Neural progenitor cell (in vitro differentiated cells): ENCODE results near the gene CCDC6. TPM values are rescaled to one million over a fixed set of nuclear protein-coding genes. Genes with fewer than 3 reads are reported as not detected.

Experiments used
- DNase-seq: peaks from one replicate; pipeline ENCODE4 v3.0.0-alpha.2; 2016; ENCODE audit warnings: low spot score
- H2AFZ ChIP-seq: fragments of 200-600 bp; sonication (generic); replicated peaks from 2 replicates; pipeline ENCODE4 v1.6.1; 2016; ENCODE audit warnings: antibody characterized with exemption
- H3F3A ChIP-seq: fragments of 200-600 bp; sonication (generic); 2 replicates; pipeline ENCODE4 v1.6.1; 2016; ENCODE audit warnings: antibody characterized with exemption, low read depth
- H3K27ac ChIP-seq: fragments of 200-600 bp; sonication (generic); 2 replicates; pipeline ENCODE4 v1.5.1; 2016; ENCODE audit warnings: mild to moderate bottlenecking
- H3K27me3 ChIP-seq: fragments of 200-600 bp; sonication (generic); 2 replicates; pipeline ENCODE4 v1.6.1; 2016; ENCODE audit warnings: mild to moderate bottlenecking, moderate library complexity
- H3K36me3 ChIP-seq: fragments of 200-600 bp; sonication (generic); 2 replicates; pipeline ENCODE4 v1.5.1; 2016
- H3K4me1 ChIP-seq: fragments of 200-600 bp; sonication (generic); 2 replicates; pipeline ENCODE4 v1.6.1; 2016; ENCODE audit warnings: mixed run types
- H3K4me2 ChIP-seq: fragments of 200-600 bp; sonication (generic); 2 replicates; pipeline ENCODE4 v1.6.1; 2016
- H3K4me3 ChIP-seq: fragments of 200-600 bp; sonication (generic); 2 replicates; pipeline ENCODE4 v1.5.1; 2016
- H3K79me2 ChIP-seq: fragments of 200-600 bp; sonication (generic); 2 replicates; pipeline ENCODE4 v1.6.1; 2016; ENCODE audit warnings: low read depth
- H3K9ac ChIP-seq: fragments of 200-600 bp; sonication (generic); 2 replicates; pipeline ENCODE4 v1.6.1; 2016
- H3K9me3 ChIP-seq: fragments of 200-600 bp; sonication (generic); 2 replicates; pipeline ENCODE4 v1.5.1; 2016; ENCODE audit warnings: low read depth
- H4K20me1 ChIP-seq: fragments of 200-600 bp; sonication (generic); 2 replicates; pipeline ENCODE4 v1.6.1; 2016; ENCODE audit warnings: low read depth
- H3K27ac Mint-ChIP-seq: 3 replicates; pipeline ENCODE4 v1.8.0; 2021; ENCODE audit warnings: mixed read lengths
- H3K27me3 Mint-ChIP-seq: 2 replicates; pipeline ENCODE4 v1.8.0; 2022; ENCODE audit warnings: low read depth, mild to moderate bottlenecking, inconsistent platforms, moderate library complexity, mixed read lengths; ENCODE audit not compliant: insufficient read depth
- H3K36me3 Mint-ChIP-seq: 3 replicates; pipeline ENCODE4 v1.8.0; 2021; ENCODE audit warnings: mixed read lengths
- H3K4me1 Mint-ChIP-seq: 3 replicates; pipeline ENCODE4 v1.8.0; 2021; ENCODE audit warnings: mixed read lengths
- H3K4me3 Mint-ChIP-seq: 3 replicates; pipeline ENCODE4 v1.8.0; 2021; ENCODE audit warnings: mild to moderate bottlenecking, moderate library complexity, mixed read lengths
- H3K9me3 Mint-ChIP-seq: 3 replicates; pipeline ENCODE4 v1.8.0; 2020; ENCODE audit warnings: mixed read lengths
- CTCF ChIP-seq: fragments of 200-600 bp; sonication (generic); IDR thresholded peaks from 2 replicates; pipeline ENCODE4 v1.5.1; 2017; ENCODE audit warnings: antibody characterized with exemption, mild to moderate bottlenecking
- EZH2 ChIP-seq: fragments of 200-600 bp; sonication (generic); IDR thresholded peaks from 2 replicates; pipeline ENCODE4 v1.6.1; 2017; ENCODE audit warnings: antibody characterized with exemption, mild to moderate bottlenecking, moderate library complexity
- EZH2phosphoT487 ChIP-seq: fragments of 200-600 bp; sonication (generic); IDR thresholded peaks from 2 replicates; pipeline ENCODE4 v1.6.1; 2017; ENCODE audit warnings: antibody characterized with exemption
- total RNA-seq: library from RNA; depleted of rRNA; stranded (reverse); fragments of >200 nt; gene quantifications from 2 replicates; pipeline ENCODE4 v1.2.3, GENCODE V29; 2015; ENCODE audit warnings: low replicate concordance

The CCDC6 gene
- total RNA-seq, 1 donor from 2014 or later = 29.4 TPM

DNA sequence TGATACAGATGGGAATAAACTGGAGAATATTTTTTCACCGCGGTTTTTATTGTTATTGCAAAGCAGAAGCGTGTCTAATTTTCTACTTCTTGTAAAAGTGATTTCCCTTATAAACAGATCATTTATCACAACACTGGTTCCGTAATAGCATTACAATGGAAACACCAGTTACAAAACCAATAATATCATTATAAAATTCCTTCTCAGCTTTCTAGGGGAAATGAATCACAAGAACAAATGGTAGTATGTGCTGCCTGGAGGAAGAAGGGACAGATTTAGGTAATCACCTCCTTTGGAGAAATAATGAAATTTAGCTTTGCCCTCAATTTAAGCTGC lies 2.4 kb upstream of the CCDC6 start:
- H3K4me3 ChIP-seq = peak overlapping the region; percentile 89
- H4K20me1 ChIP-seq = peaks cover 15% of the 10 kb centered on the region
- peak overlapping the region; percentile 59 for H2AFZ ChIP-seq
- peaks cover 29% of the 10 kb centered on the region for H3K79me2 ChIP-seq
- Mint-ChIP-seq H3K36me3 (no peaks in the 10 kb centered on the region), H3K4me3 (peak overlapping the region; percentile 100), H3K9me3 (peaks cover 8% of the 10 kb centered on the region), H3K4me1 (peaks cover 37% of the 10 kb centered on the region), H3K27ac (peak overlapping the region; percentile 95), H3K27me3 (peaks cover 5% of the 10 kb centered on the region)
- TF ChIP-seq CTCF = no peak
- TF ChIP-seq EZH2phosphoT487 = no peak
- no peak for TF ChIP-seq EZH2
- no peaks in the 10 kb centered on the region for H3K27me3 ChIP-seq
- H3K9ac ChIP-seq = no peak overlapping the region
- H3K27ac ChIP-seq = peak overlapping the region; percentile 90
- H3K4me2 ChIP-seq = peak overlapping the region; percentile 83
- peaks cover 31% of the 10 kb centered on the region for H3K4me1 ChIP-seq
- DNase-seq = no peak
- H3F3A ChIP-seq = peaks cover 32% of the 10 kb centered on the region
- no peaks in the 10 kb centered on the region for H3K36me3 ChIP-seq
- H3K9me3 ChIP-seq = no peaks in the 10 kb centered on the region

DNA sequence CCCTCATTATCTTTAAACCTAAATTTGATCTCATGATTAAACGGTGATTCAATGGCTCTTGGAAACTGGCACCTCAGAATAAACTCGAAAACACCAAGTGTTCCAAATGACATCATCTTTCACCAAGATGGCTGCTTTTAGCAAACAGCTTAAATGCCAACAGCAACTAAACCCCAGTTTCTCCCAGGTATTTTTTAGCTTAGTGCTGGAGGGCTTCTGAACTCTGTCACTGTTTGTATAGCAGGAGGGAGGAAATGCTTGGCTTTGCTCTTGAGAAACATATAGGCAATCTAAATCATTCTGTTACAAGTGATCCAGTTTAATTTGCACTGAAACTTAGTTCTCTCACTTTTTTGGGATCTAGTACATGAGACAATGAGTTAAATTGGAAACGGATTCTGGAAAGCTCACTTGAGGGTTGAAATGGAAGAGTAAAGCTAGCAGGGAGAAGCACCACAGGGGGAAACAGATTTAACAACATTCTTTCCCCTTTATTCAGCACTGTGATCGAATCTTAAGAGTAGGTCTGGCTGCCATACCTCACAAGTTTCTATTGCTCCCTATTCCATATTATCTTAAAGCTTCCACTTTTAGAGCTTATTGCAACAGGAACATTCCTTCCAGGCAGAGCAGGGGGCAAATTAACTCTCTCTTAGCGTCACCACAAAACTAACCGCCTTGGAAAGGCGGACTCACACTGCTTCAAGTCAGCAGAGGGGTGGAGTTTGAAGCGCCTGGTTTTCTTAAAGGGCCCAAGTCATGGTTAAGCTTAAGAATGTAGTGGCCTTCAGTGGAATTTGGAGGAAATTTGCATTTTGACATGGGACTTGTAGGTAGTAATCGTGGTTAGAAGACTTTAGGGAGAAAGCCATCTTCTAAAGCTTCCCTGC lies 1.8 kb upstream of the CCDC6 start:
- peaks cover 5% of the 10 kb centered on the region for H3K27me3 Mint-ChIP-seq
- TF ChIP-seq CTCF (no peak), EZH2 (no peak), EZH2phosphoT487 (no peak)
- H3K27ac Mint-ChIP-seq = peak overlapping the region; percentile 95
- H3K36me3 Mint-ChIP-seq = no peaks in the 10 kb centered on the region
- H3K4me3 Mint-ChIP-seq = peak overlapping the region; percentile 100
- H3K27me3 ChIP-seq = no peaks in the 10 kb centered on the region
- peaks cover 35% of the 10 kb centered on the region for H3K79me2 ChIP-seq
- peak overlapping the region; percentile 90 for H3K27ac ChIP-seq
- H2AFZ ChIP-seq = peak overlapping the region; percentile 59
- H3K4me3 ChIP-seq = peak overlapping the region; percentile 89
- peak overlapping the region; percentile 83 for H3K4me2 ChIP-seq
- peaks cover 32% of the 10 kb centered on the region for H3F3A ChIP-seq
- H3K9me3 ChIP-seq = no peaks in the 10 kb centered on the region
- H3K4me1 Mint-ChIP-seq = peaks cover 40% of the 10 kb centered on the region
- H3K4me1 ChIP-seq = peaks cover 34% of the 10 kb centered on the region
- H4K20me1 ChIP-seq = peaks cover 21% of the 10 kb centered on the region
- H3K9me3 Mint-ChIP-seq = peaks cover 6% of the 10 kb centered on the region
- H3K9ac ChIP-seq = peak overlapping the region; percentile 2
- no peaks in the 10 kb centered on the region for H3K36me3 ChIP-seq
- DNase-seq = peak; percentile 77

DNA sequence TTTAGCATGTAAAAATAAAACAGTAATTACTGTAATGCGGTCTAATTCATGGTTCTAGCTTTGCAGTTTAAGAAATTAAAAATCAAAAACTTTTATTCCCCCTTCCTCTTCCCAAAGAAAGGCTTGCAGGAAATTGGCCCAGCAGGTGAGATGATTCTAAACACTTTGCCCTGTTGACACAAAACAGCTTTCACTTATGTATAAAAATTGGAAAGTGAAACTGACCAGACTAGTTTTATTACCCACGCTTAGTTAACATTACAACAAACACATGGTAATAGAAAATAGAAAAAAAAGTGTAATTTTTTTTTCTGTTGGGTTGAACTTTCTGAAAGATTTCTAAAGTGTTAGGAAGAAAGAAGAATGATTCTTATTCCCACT lies 1.2 kb upstream of the CCDC6 start:
- Histone ChIP-seq H3K4me1 (peaks cover 34% of the 10 kb centered on the region), H3K36me3 (no peaks in the 10 kb centered on the region), H3K27ac (peak overlapping the region; percentile 90), H3K27me3 (no peaks in the 10 kb centered on the region), H3K4me2 (peak overlapping the region; percentile 83), H3F3A (peaks cover 32% of the 10 kb centered on the region), H3K79me2 (peaks cover 41% of the 10 kb centered on the region), H3K4me3 (peak overlapping the region; percentile 89), H4K20me1 (peaks cover 27% of the 10 kb centered on the region), H2AFZ (peak overlapping the region; percentile 59), H3K9ac (no peak overlapping the region), H3K9me3 (no peaks in the 10 kb centered on the region)
- TF ChIP-seq EZH2 = no peak
- TF ChIP-seq EZH2phosphoT487 = no peak
- no peak for TF ChIP-seq CTCF
- peaks cover 6% of the 10 kb centered on the region for H3K36me3 Mint-ChIP-seq
- H3K9me3 Mint-ChIP-seq = peaks cover under 1% of the 10 kb centered on the region
- H3K4me1 Mint-ChIP-seq = peaks cover 40% of the 10 kb centered on the region
- peaks cover 5% of the 10 kb centered on the region for H3K27me3 Mint-ChIP-seq
- H3K4me3 Mint-ChIP-seq = peak overlapping the region; percentile 100
- H3K27ac Mint-ChIP-seq = peak overlapping the region; percentile 95
- DNase-seq = no peak
